HG03103 (cell line): ENCODE data around the gene PPIL1.

Experiments
- ATAC-seq: cut with Tn5 transposase; IDR thresholded peaks from one replicate; pipeline ENCODE4 v1.9.1; 2021; ENCODE audit warnings: low read depth; ENCODE audit not compliant: unreplicated experiment

PPIL1 gene

GRCh38 chr6:36890112-36890663 lies 15.6 kb upstream of the PPIL1 start:
- ATAC-seq = no peak

- ATAC-seq = no peak
These were observed 14.3 kb upstream of the PPIL1 start for GRCh38 chr6:36888654-36889481.

- ATAC-seq = no peak
These were observed 13.6 kb upstream of the PPIL1 start for GRCh38 chr6:36888115-36888643.

- ATAC-seq = no peak
These were observed 12.5 kb upstream of the PPIL1 start for GRCh38 chr6:36886950-36887618.

GRCh38 chr6:36885461-36886401 lies 11.1 kb upstream of the PPIL1 start, which contains the start of gene C6orf89:
C6orf89 (plus strand) TSS chr6:36885952; CDS start chr6:36899445, 13,493 bp downstream.
- ATAC-seq = peak; percentile 98

- ATAC-seq = no peak
These were observed 10.0 kb upstream of the PPIL1 start for GRCh38 chr6:36884610-36885009.

- no peak for ATAC-seq
These were observed 639 bp upstream of the PPIL1 start for GRCh38 chr6:36875250-36875633.

GRCh38 chr6:36873612-36874442 lies 776 bp downstream of the PPIL1 start:
- no peak for ATAC-seq

GRCh38 chr6:36873115-36873514 lies 1.5 kb downstream of the PPIL1 start:
- no peak for ATAC-seq

GRCh38 chr6:36871686-36872085 lies 2.9 kb downstream of the PPIL1 start:
- no peak for ATAC-seq

GRCh38 chr6:36867471-36868224 lies 7.0 kb downstream of the PPIL1 start:
- ATAC-seq = no peak

GRCh38 chr6:36865835-36866234 lies 8.8 kb downstream of the PPIL1 start:
- ATAC-seq = no peak

GRCh38 chr6:36863670-36864540 lies 10.7 kb downstream of the PPIL1 start:
- ATAC-seq = no peak

GRCh38 chr6:36862848-36863382 lies 11.7 kb downstream of the PPIL1 start:
- no peak for ATAC-seq

GRCh38 chr6:36862164-36862847 lies 12.3 kb downstream of the PPIL1 start:
- ATAC-seq = no peak

- no peak for ATAC-seq
These were observed 14.5 kb downstream of the PPIL1 start for GRCh38 chr6:36860126-36860525.

GRCh38 chr6:36858407-36858981 lies 16.1 kb downstream of the PPIL1 start:
- ATAC-seq = no peak
